B cell (primary cell): ENCODE measurements around the gene AP3S1. TPM values are rescaled to one million over a fixed set of nuclear protein-coding genes. Genes with fewer than 3 reads are reported as not detected.

ENCODE experiments used
- ATAC-seq: fragments of 200-7000 bp; cut with Tn5 transposase; one replicate; pipeline ENCODE4 v1.10.0; 2021; ENCODE audit warnings: low read depth, mild to moderate bottlenecking, moderate number of reproducible peaks, moderate library complexity
- CTCF ChIA-PET: fragments of 350-600 bp; sonication (Branson Sonifier 250); formaldehyde crosslinking; loops from one replicate; lab custom pipeline; 2021; ENCODE audit warnings: antibody characterized with exemption, inconsistent platforms; lab: Charles Lee
- POLR2A ChIA-PET: fragments of 350-600 bp; sonication (Branson Sonifier 250); formaldehyde crosslinking; loops from one replicate; lab custom pipeline; 2021; ENCODE audit warnings: antibody characterized with exemption; lab: Charles Lee
- DNase-seq: peaks from one replicate; pipeline ENCODE4 v3.0.0; 2013
- H2AFZ ChIP-seq: 2 replicates; pipeline ENCODE4 v1.6.1; 2012; ENCODE audit warnings: mild to moderate bottlenecking, low read depth, low read length; ENCODE audit not compliant: insufficient read depth, poor library complexity, severe bottlenecking
- H3K27ac ChIP-seq, 2 donors: 1 replicate in 1 of 2; 2 replicates in 1 of 2; pipeline ENCODE4 v1.5.1; 2012 to 2013; ENCODE audit warnings: low read length in 2 of 2, mild to moderate bottlenecking in 2 of 2, moderate library complexity in 1 of 2
- H3K27me3 ChIP-seq, 4 experiments: fragments of 200-600 bp in 1 of 4; sonication (generic) in 1 of 4; replicated peaks in 1 of 4; 1 replicate in 2 of 4; 2 replicates in 2 of 4; pipeline versions ENCODE4 v1.6.1 to v1.7.0; 2013 to 2016; ENCODE audit warnings: low read length in 3 of 4, mild to moderate bottlenecking in 2 of 4, mixed read lengths in 1 of 4, moderate library complexity in 1 of 4; ENCODE audit not compliant: insufficient read depth in 4 of 4, control insufficient read depth in 3 of 4; ENCODE audit errors: control extremely low read depth in 1 of 4
- H3K36me3 ChIP-seq, 2 experiments: replicated peaks in 1 of 2; 1 replicate in 1 of 2; 2 replicates in 1 of 2; pipeline versions ENCODE4 v1.6.1 to v1.7.1; 2013; ENCODE audit warnings: low read length in 1 of 2; ENCODE audit not compliant: insufficient read depth in 2 of 2, control insufficient read depth in 1 of 2; ENCODE audit errors: control extremely low read depth in 1 of 2, extremely low read depth in 1 of 2
- H3K4me1 ChIP-seq, 2 donors: fragments of 200-600 bp in 1 of 2; sonication (generic) in 1 of 2; 1 replicate in 1 of 2; 2 replicates in 1 of 2; pipeline versions ENCODE4 v1.5.1 to v1.6.1; 2013 to 2017; ENCODE audit warnings: low read length in 2 of 2; ENCODE audit not compliant: control insufficient read depth in 2 of 2, insufficient read depth in 2 of 2
- H3K4me2 ChIP-seq: replicated peaks from 2 replicates; pipeline ENCODE3; 2012; ENCODE audit warnings: mild to moderate bottlenecking, low read depth, low read length; ENCODE audit not compliant: poor library complexity, severe bottlenecking
- H3K4me3 ChIP-seq, 5 experiments: fragments of 200-600 bp in 1 of 5; sonication (generic) in 1 of 5; 1 replicate in 3 of 5; 2 replicates in 2 of 5; pipeline versions ENCODE4 v1.5.1 to v1.7.0; 2011 to 2016; ENCODE audit warnings: low read length in 4 of 5, mild to moderate bottlenecking in 4 of 5, low read depth in 2 of 5, control low read depth in 1 of 5, moderate library complexity in 1 of 5; ENCODE audit not compliant: insufficient read depth in 1 of 5; ENCODE audit errors: control extremely low read depth in 1 of 5, extremely low read depth in 1 of 5
- H3K79me2 ChIP-seq: fragments of 200-600 bp; sonication (generic); one replicate; pipeline ENCODE4 v1.6.0; 2016; ENCODE audit warnings: low read length; ENCODE audit not compliant: control insufficient read depth, insufficient read depth
- H3K9ac ChIP-seq: fragments of 200-600 bp; sonication (generic); 2 replicates; pipeline ENCODE4 v1.6.1; 2017; ENCODE audit warnings: mild to moderate bottlenecking, low read length, moderate library complexity
- H3K9me3 ChIP-seq, 3 donors: one replicate each; pipeline versions ENCODE4 v1.6.1 to v1.7.1; 2013; ENCODE audit warnings: low read length in 2 of 3; ENCODE audit not compliant: control insufficient read depth in 2 of 3, insufficient read depth in 1 of 3; ENCODE audit errors: control extremely low read depth in 1 of 3
- H4K20me1 ChIP-seq: 2 replicates; pipeline ENCODE4 v1.6.0; 2012; ENCODE audit warnings: mild to moderate bottlenecking, low read length; ENCODE audit not compliant: insufficient read depth, control insufficient read depth, poor library complexity, severe bottlenecking
- H3K27ac Mint-ChIP-seq: one replicate; pipeline ENCODE4 v1.8.0; 2021; ENCODE audit warnings: mixed read lengths
- H3K27me3 Mint-ChIP-seq: one replicate; pipeline ENCODE4 v1.8.0; 2021; ENCODE audit warnings: mixed read lengths
- H3K4me1 Mint-ChIP-seq: one replicate; pipeline ENCODE4 v1.8.0; 2021; ENCODE audit warnings: mixed read lengths
- H3K4me3 Mint-ChIP-seq: one replicate; pipeline ENCODE4 v1.8.0; 2021; ENCODE audit warnings: mixed read lengths
- H3K9me3 Mint-ChIP-seq: one replicate; pipeline ENCODE4 v1.8.0; 2022; ENCODE audit warnings: mixed read lengths; ENCODE audit not compliant: insufficient read depth
- EZH2 ChIP-seq: IDR thresholded peaks from 2 replicates; pipeline ENCODE4 v1.6.1; 2012; ENCODE audit warnings: borderline replicate concordance, low read depth, mild to moderate bottlenecking, moderate library complexity, low read length; ENCODE audit not compliant: insufficient read depth, poor library complexity, severe bottlenecking
- WGBS: methylation state at CpG from one replicate; pipeline ENCODE4 v1.1.5; 2013; ENCODE audit warnings: missing lambda C conversion rate; ENCODE audit not compliant: insufficient coverage; 5-methylcytosine and 5-hydroxymethylcytosine counted together
- intact Hi-C: fragments of 100-400 bp; cut with micrococcal nuclease; formaldehyde crosslinking; loops from one replicate; pipeline ENCODE4 v1.10.0; 2022
- polyA plus RNA-seq: library from polyadenylated mRNA; depleted of rRNA; stranded (reverse); fragments of >200 nt; gene quantifications from 2 replicates; pipeline ENCODE4 v1.2.3, GENCODE V29; 2012
- total RNA-seq, 2 donors: library from RNA; stranded (reverse); fragments of 120-200 nt in 1 of 2; gene quantifications; 1 replicate in 1 of 2; 2 replicates in 1 of 2; pipeline versions ENCODE4 v1.2.3 to v1.2.4, GENCODE V29; 2013 to 2022
- TF ChIP-seq, protein P1 (sequence below): fragments of 200-600 bp; IDR thresholded peaks from one replicate; pipeline ENCODE4 v1.8.0; 2022; ENCODE audit warnings: antibody characterized with exemption, mild to moderate bottlenecking

AP3S1 gene
- total and polyA plus RNA-seq, 2 donors (not counting 1 experiment from before 2014, with no cell fraction given): 12.8 to 47.6 TPM

DNA sequence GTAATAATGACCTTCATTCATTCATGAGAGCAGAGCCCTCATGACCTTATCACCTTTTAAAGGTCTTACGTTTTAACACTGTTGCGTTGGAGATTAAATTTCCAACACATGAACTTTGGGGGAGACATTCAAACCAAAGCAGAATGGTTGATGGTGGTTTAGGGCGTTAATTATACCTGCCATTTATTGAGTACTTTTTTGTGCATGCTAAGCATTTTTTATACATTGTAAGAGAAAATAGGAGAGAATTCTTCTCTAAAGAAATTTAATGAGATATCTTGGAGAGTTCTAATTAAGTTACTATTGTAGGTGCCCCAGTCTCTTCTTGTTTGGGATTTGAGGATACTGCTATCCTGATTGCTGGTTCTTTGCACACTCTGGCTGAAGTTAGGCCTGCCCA, 12.4 kb downstream of the AP3S1 start:
- Histone ChIP-seq H3K27ac (no peak overlapping the region), H3K27me3 (no peaks in the 10 kb centered on the region), H3K4me2 (no peak overlapping the region), H3K36me3 (no peaks in the 10 kb centered on the region), H3K79me2 (peaks cover 92% of the 10 kb centered on the region), H3K4me3 (no peak overlapping the region), H2AFZ (no peak overlapping the region), H4K20me1 (peaks cover 11% of the 10 kb centered on the region), H3K9ac (no peak overlapping the region), H3K4me1 (no peaks in the 10 kb centered on the region), H3K9me3 (peaks cover 0 to 6% (median 0%) of the 10 kb centered on the region in 3 donors)
- ATAC-seq (no peak), DNase-seq (no peak)
- TF ChIP-seq, protein P1, sequence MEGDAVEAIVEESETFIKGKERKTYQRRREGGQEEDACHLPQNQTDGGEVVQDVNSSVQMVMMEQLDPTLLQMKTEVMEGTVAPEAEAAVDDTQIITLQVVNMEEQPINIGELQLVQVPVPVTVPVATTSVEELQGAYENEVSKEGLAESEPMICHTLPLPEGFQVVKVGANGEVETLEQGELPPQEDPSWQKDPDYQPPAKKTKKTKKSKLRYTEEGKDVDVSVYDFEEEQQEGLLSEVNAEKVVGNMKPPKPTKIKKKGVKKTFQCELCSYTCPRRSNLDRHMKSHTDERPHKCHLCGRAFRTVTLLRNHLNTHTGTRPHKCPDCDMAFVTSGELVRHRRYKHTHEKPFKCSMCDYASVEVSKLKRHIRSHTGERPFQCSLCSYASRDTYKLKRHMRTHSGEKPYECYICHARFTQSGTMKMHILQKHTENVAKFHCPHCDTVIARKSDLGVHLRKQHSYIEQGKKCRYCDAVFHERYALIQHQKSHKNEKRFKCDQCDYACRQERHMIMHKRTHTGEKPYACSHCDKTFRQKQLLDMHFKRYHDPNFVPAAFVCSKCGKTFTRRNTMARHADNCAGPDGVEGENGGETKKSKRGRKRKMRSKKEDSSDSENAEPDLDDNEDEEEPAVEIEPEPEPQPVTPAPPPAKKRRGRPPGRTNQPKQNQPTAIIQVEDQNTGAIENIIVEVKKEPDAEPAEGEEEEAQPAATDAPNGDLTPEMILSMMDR: no peak
- TF ChIP-seq EZH2: no peak
- H3K9me3 Mint-ChIP-seq: peaks cover 4% of the 10 kb centered on the region
- 93% methylated on average over 2 of the region's 3 CpGs for WGBS
- intact Hi-C loops: no loop called here
- H3K4me1 Mint-ChIP-seq: peaks cover 23% of the 10 kb centered on the region
- POLR2A ChIA-PET: no interaction called here
- H3K4me3 Mint-ChIP-seq: no peak overlapping the region
- no peak overlapping the region for H3K27ac Mint-ChIP-seq
- CTCF ChIA-PET: no interaction called here
- H3K27me3 Mint-ChIP-seq: no peaks in the 10 kb centered on the region

DNA sequence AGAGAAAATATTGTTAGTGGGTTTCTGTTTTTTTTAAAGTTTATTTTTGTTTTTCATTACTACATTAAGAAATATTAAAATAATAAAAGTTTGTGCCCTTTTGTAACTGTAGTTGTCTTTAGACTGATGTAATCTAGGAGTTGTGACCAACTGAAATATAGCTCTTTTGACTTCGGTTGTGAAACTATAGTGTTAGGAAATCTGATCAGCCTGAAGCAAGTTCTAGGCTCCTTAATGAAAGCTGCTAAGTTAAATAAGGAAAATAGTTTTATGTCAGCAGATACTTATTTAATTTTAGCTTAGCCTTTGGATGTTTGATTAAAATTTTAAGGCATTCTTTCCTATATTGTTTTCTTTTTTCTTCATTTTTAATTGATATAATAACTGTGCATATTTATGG, 14.2 kb downstream of the AP3S1 start:
- Histone ChIP-seq H3K4me3 (no peak overlapping the region), H3K9me3 (peaks cover 0 to 6% (median 0%) of the 10 kb centered on the region in 3 donors), H2AFZ (no peak overlapping the region), H3K36me3 (no peaks in the 10 kb centered on the region), H3K27me3 (no peaks in the 10 kb centered on the region), H3K4me2 (no peak overlapping the region), H3K9ac (no peak overlapping the region), H3K4me1 (no peaks in the 10 kb centered on the region), H4K20me1 (peaks cover 11% of the 10 kb centered on the region), H3K27ac (no peak overlapping the region), H3K79me2 (peaks cover 91% of the 10 kb centered on the region)
- TF ChIP-seq EZH2: no peak
- TF ChIP-seq, protein P1: no peak
- Mint-ChIP-seq H3K4me1 (peaks cover 20% of the 10 kb centered on the region), H3K4me3 (no peak overlapping the region), H3K27me3 (no peaks in the 10 kb centered on the region), H3K27ac (no peak overlapping the region), H3K9me3 (peaks cover 4% of the 10 kb centered on the region)
- POLR2A ChIA-PET: no interaction called here
- no CpG with 5 or more reads among the region's 1 CpG for WGBS
- ATAC-seq (no peak), DNase-seq (no peak)
- CTCF ChIA-PET: interaction anchor here (1.1 kb wide), 1 partner anchor 10 kb away, joined by 3 read pairs; no protein-coding TSS in a partner anchor
- intact Hi-C loops: no loop called here
